SK-N-SH (cell line): Measurements from ENCODE around the gene CRACR2B. TPM values are rescaled to one million over a fixed set of nuclear protein-coding genes. Genes with fewer than 3 reads are reported as not detected.

ENCODE experiments used
- CTCF ChIA-PET: fragments of 300-600, 350-600 bp; formaldehyde crosslinking; extraction: SDS; loops from one replicate; lab custom pipeline; 2021; lab: Yijun Ruan, JAX
- POLR2A ChIA-PET: fragments of 350-600 bp; sonication (Branson Sonifier 250); formaldehyde crosslinking; extraction: SDS; loops from one replicate; lab custom pipeline; 2020; ENCODE audit warnings: antibody characterized with exemption, inconsistent platforms; lab: Yijun Ruan, JAX
- DNase-seq: peaks from one replicate; pipeline ENCODE4 v3.0.0; 2012
- H2AFZ ChIP-seq: fragments of 200-600 bp; sonication (generic); 2 replicates; pipeline ENCODE4 v1.8.1; 2016; ENCODE audit warnings: antibody characterized with exemption, mild to moderate bottlenecking, low read depth
- H3F3A ChIP-seq: fragments of 200-600 bp; sonication (generic); replicated peaks from 2 replicates; pipeline ENCODE3; 2016; ENCODE audit warnings: antibody characterized with exemption, mild to moderate bottlenecking; ENCODE audit not compliant: insufficient read depth
- H3K27ac ChIP-seq, 2 experiments: fragments of 200-500 bp in 1 of 2; fragments of 200-600 bp in 1 of 2; sonication (Bioruptor generic) in 1 of 2; sonication (generic), shearing (Covaris generic) in 1 of 2; 2 replicates each; pipeline versions ENCODE4 v1.5.1 to v1.6.1; 2014 to 2016; ENCODE audit warnings: low read depth in 2 of 2, inconsistent platforms in 1 of 2, low read length in 1 of 2, mild to moderate bottlenecking in 1 of 2, mixed read lengths in 1 of 2
- H3K27me3 ChIP-seq: fragments of 200-600 bp; sonication (generic), shearing (Covaris generic); 2 replicates; pipeline ENCODE4 v1.6.1; 2016; ENCODE audit warnings: mixed run types; ENCODE audit not compliant: insufficient read depth
- H3K36me3 ChIP-seq, 2 experiments: fragments of 200-500 bp in 1 of 2; fragments of 200-600 bp in 1 of 2; sonication (Bioruptor generic) in 1 of 2; sonication (generic) in 1 of 2; replicated peaks in 1 of 2; 2 replicates each; pipeline versions ENCODE3 to v1.5.1; 2014 to 2016; ENCODE audit warnings: low read length in 1 of 2, mild to moderate bottlenecking in 1 of 2; ENCODE audit not compliant: insufficient read depth in 2 of 2, control insufficient read depth in 1 of 2
- H3K4me1 ChIP-seq, 2 experiments: fragments of 200-500 bp in 1 of 2; fragments of 200-600 bp in 1 of 2; sonication (Bioruptor generic) in 1 of 2; sonication (generic), shearing (Covaris generic) in 1 of 2; 2 replicates each; pipeline versions ENCODE4 v1.5.1 to v1.6.1; 2014 to 2016; ENCODE audit warnings: low read depth in 1 of 2, low read length in 1 of 2, mixed run types in 1 of 2; ENCODE audit not compliant: insufficient read depth in 2 of 2, control insufficient read depth in 1 of 2
- H3K4me2 ChIP-seq: fragments of 200-600 bp; sonication (generic), shearing (Covaris generic); 2 replicates; pipeline ENCODE4 v1.6.1; 2017; ENCODE audit warnings: mixed run types
- H3K4me3 ChIP-seq, 2 experiments: fragments of 200-500 bp in 1 of 2; fragments of 200-600 bp in 1 of 2; sonication (Bioruptor generic) in 1 of 2; sonication (generic), shearing (Covaris generic) in 1 of 2; 2 replicates each; pipeline versions ENCODE4 v1.5.1 to v1.8.1; 2014 to 2016; ENCODE audit warnings: low read depth in 2 of 2, inconsistent platforms in 1 of 2, low read length in 1 of 2, mild to moderate bottlenecking in 1 of 2, mixed read lengths in 1 of 2, moderate library complexity in 1 of 2
- H3K79me2 ChIP-seq: fragments of 200-600 bp; sonication (generic); 2 replicates; pipeline ENCODE4 v1.8.1; 2017; ENCODE audit warnings: mild to moderate bottlenecking; ENCODE audit not compliant: insufficient read depth
- H3K9ac ChIP-seq: fragments of 200-600 bp; sonication (generic); 2 replicates; pipeline ENCODE4 v1.6.1; 2017; ENCODE audit warnings: mixed run types
- H3K9me2 ChIP-seq: fragments of 200-600 bp; sonication (generic); 2 replicates; pipeline ENCODE4 v1.6.1; 2017; ENCODE audit warnings: mixed run types
- H3K9me3 ChIP-seq: fragments of 200-600 bp; sonication (generic); 2 replicates; pipeline ENCODE4 v1.6.1; 2017; ENCODE audit warnings: mixed run types, mild to moderate bottlenecking, moderate library complexity
- H4K20me1 ChIP-seq: fragments of 200-600 bp; sonication (generic); 2 replicates; pipeline ENCODE4 v1.6.1; 2017; ENCODE audit warnings: mild to moderate bottlenecking, mixed run types; ENCODE audit not compliant: insufficient read depth
- CHD2 ChIP-seq: fragments of 150-350 bp; IDR thresholded peaks from 2 replicates; pipeline ENCODE4 v1.6.1; 2018; ENCODE audit warnings: low read length; ENCODE audit not compliant: partially characterized antibody
- EP300 ChIP-seq, 2 experiments: IDR thresholded peaks; 2 replicates each; pipeline versions ENCODE4 v1.4.0 to v1.6.1; 2012; ENCODE audit warnings: borderline replicate concordance in 1 of 2, low read depth in 1 of 2, low read length in 1 of 2
- GABPA ChIP-seq: IDR thresholded peaks from 2 replicates; pipeline ENCODE4 v1.4.0; 2012; ENCODE audit warnings: low read depth, mild to moderate bottlenecking
- JUND ChIP-seq: IDR thresholded peaks from 2 replicates; pipeline ENCODE4 v1.4.0; 2012
- MEF2A ChIP-seq: IDR thresholded peaks from 2 replicates; pipeline ENCODE4 v1.4.0; 2012; ENCODE audit warnings: low read depth, borderline replicate concordance
- MXI1 ChIP-seq: IDR thresholded peaks from 2 replicates; pipeline ENCODE4 v1.6.1; 2012; ENCODE audit warnings: mild to moderate bottlenecking, low read depth, low read length, improper control_type of control experiment
- NFIC ChIP-seq: IDR thresholded peaks from 2 replicates; pipeline ENCODE4 v1.4.0; 2012; ENCODE audit warnings: borderline replicate concordance
- RAD21 ChIP-seq: IDR thresholded peaks from 2 replicates; pipeline ENCODE4 v1.6.1; 2012; ENCODE audit warnings: mild to moderate bottlenecking, low read length
- RFX5 ChIP-seq: IDR thresholded peaks from 2 replicates; pipeline ENCODE4 v1.6.1; 2012; ENCODE audit warnings: mild to moderate bottlenecking, improper control_type of control experiment, low read length
- RXRA ChIP-seq: IDR thresholded peaks from 2 replicates; pipeline ENCODE4 v1.4.0; 2012; ENCODE audit warnings: low read depth, mild to moderate bottlenecking, borderline replicate concordance
- YY1 ChIP-seq: IDR thresholded peaks from 2 replicates; pipeline ENCODE4 v1.4.0; 2012; ENCODE audit warnings: low read depth, mild to moderate bottlenecking
- WGBS: methylation state at CpG from one replicate; pipeline ENCODE4 v1.1.6; 2017; ENCODE audit warnings: low lambda C conversion rate; 5-methylcytosine and 5-hydroxymethylcytosine counted together
- polyA plus RNA-seq, 3 experiments: library from polyadenylated mRNA; depleted of rRNA; stranded (reverse); fragments of >200 nt; gene quantifications; 2 replicates each; pipeline ENCODE4 v1.2.3, GENCODE V29; 2012
- TF ChIP-seq, protein P1 (sequence below): fragments of 150-350 bp; IDR thresholded peaks from 2 replicates; pipeline ENCODE4 v1.6.1; 2017; ENCODE audit warnings: antibody characterized with exemption, low read length, low read depth, borderline replicate concordance
- TF ChIP-seq, protein P2 (sequence below): IDR thresholded peaks from 2 replicates; pipeline ENCODE4; 2012
- TF ChIP-seq, protein P3 (sequence below): IDR thresholded peaks from 2 replicates; pipeline ENCODE4 v1.4.0; 2012; ENCODE audit warnings: low read depth, borderline replicate concordance

Gene CRACR2B
- polyA plus RNA-seq, 1 of the 3 experiments (the other 2 are of a cell fraction), result 1.1 TPM

DNA sequence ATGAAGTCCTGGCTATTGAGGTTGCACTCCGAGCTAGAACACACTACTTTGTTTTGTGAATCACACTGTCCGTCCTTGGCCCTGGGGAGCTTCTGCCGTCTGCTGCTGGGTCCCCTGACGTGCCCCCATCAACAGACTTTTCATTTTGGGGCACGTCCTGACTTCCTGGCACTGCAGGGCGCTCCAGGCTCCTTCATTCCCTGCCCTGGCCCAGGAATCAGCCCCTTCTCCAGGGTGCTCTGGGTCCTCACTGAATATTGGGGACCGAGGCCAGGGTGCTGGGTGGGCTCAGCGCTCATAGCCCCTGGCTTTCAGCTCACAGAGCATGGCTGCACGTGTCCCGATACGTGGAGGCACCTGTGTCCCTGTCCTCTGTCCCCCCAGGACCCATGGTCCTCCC is 37.2 kb downstream of the CRACR2B start:
- peaks cover 22% of the 10 kb centered on the region for H4K20me1 ChIP-seq
- no peak for TF ChIP-seq JUND
- TF ChIP-seq, protein P1, sequence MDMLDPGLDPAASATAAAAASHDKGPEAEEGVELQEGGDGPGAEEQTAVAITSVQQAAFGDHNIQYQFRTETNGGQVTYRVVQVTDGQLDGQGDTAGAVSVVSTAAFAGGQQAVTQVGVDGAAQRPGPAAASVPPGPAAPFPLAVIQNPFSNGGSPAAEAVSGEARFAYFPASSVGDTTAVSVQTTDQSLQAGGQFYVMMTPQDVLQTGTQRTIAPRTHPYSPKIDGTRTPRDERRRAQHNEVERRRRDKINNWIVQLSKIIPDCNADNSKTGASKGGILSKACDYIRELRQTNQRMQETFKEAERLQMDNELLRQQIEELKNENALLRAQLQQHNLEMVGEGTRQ, result no peak
- no peak for TF ChIP-seq YY1
- TF ChIP-seq CHD2, result no peak
- TF ChIP-seq RAD21, result no peak
- no peak for TF ChIP-seq MEF2A
- TF ChIP-seq RXRA, result no peak
- no peak for TF ChIP-seq NFIC
- TF ChIP-seq GABPA, result no peak
- TF ChIP-seq, protein P2, sequence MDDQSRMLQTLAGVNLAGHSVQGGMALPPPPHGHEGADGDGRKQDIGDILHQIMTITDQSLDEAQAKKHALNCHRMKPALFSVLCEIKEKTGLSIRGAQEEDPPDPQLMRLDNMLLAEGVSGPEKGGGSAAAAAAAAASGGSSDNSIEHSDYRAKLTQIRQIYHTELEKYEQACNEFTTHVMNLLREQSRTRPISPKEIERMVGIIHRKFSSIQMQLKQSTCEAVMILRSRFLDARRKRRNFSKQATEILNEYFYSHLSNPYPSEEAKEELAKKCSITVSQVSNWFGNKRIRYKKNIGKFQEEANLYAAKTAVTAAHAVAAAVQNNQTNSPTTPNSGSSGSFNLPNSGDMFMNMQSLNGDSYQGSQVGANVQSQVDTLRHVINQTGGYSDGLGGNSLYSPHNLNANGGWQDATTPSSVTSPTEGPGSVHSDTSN, result no peak
- no peak for TF ChIP-seq MXI1
- TF ChIP-seq EP300 (IDR thresholded peaks at IDR 0.05; ENCODE audit: borderline replicate concordance in 1 of 2, low read depth in 1 of 2, low read length in 1 of 2), result no peak
- no peak for TF ChIP-seq RFX5
- TF ChIP-seq, protein P3, sequence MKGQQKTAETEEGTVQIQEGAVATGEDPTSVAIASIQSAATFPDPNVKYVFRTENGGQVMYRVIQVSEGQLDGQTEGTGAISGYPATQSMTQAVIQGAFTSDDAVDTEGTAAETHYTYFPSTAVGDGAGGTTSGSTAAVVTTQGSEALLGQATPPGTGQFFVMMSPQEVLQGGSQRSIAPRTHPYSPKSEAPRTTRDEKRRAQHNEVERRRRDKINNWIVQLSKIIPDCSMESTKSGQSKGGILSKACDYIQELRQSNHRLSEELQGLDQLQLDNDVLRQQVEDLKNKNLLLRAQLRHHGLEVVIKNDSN, result no peak
- H3K9me2 ChIP-seq, result no peaks in the 10 kb centered on the region
- no peak overlapping the region; a peak in 1 of 4 replicates for H3K27ac ChIP-seq
- H3F3A ChIP-seq, result peaks cover 3% of the 10 kb centered on the region
- peaks cover 6% of the 10 kb centered on the region; the same call in 1 of the 2 replicates for H3K79me2 ChIP-seq
- no peaks in the 10 kb centered on the region for H3K9me3 ChIP-seq
- no peak for DNase-seq
- no peak overlapping the region for H3K4me3 ChIP-seq
- CTCF ChIA-PET, result interaction anchor here (0.6 kb wide), 1 partner anchor 33 kb away, joined by 3 read pairs; no protein-coding TSS in a partner anchor
- H3K4me2 ChIP-seq, result no peak overlapping the region
- WGBS, result 93% methylated on average over 11 of the region's 11 CpGs
- H3K27me3 ChIP-seq, result no peaks in the 10 kb centered on the region
- H3K4me1 ChIP-seq, result peaks cover 4 to 30% of the 10 kb centered on the region in 2 experiments; a peak in 2 of 4 replicates
- no peak overlapping the region for H3K9ac ChIP-seq
- H3K36me3 ChIP-seq, result peaks cover 0 to 24% of the 10 kb centered on the region in 2 experiments
- no peak overlapping the region for H2AFZ ChIP-seq
- POLR2A ChIA-PET, result interaction anchor here (0.9 kb wide), 1 partner anchor 625 kb away, joined by 4 read pairs; no protein-coding TSS in a partner anchor
